OCI-LY3 (cell line): ENCODE measurements around the gene DARS2.
"Not testable (repeated sequence)": the region's sequence is repeated elsewhere in the genome, so short reads cannot be mapped to it uniquely, and the experiment has no call there.

Source experiments
- H2AFZ ChIP-seq: fragments of 200-600, 300-600 bp; shearing (Covaris generic); 2 replicates; pipeline ENCODE4 v1.6.0; 2014; ENCODE audit warnings: antibody characterized with exemption, low read depth, low read length
- H3K27ac ChIP-seq: fragments of 200-600, 300-600 bp; sonication (generic); 2 replicates; pipeline ENCODE4 v1.5.1; 2014; ENCODE audit warnings: mild to moderate bottlenecking, low read length, moderate library complexity, mixed read lengths
- H3K27me3 ChIP-seq: fragments of 200-600, 300-600 bp; sonication (generic); 2 replicates; pipeline ENCODE4 v1.6.1; 2014; ENCODE audit warnings: low read depth, low read length, mixed read lengths
- H3K36me3 ChIP-seq: fragments of 200-600, 300-600 bp; sonication (generic); replicated peaks from 2 replicates; pipeline ENCODE3; 2014; ENCODE audit warnings: low read depth, low read length, mixed read lengths
- H3K4me1 ChIP-seq: fragments of 300-600, 200-600 bp; sonication (generic); 2 replicates; pipeline ENCODE4 v1.6.1; 2014; ENCODE audit warnings: low read length, mixed read lengths
- H3K4me2 ChIP-seq: fragments of 200-600, 300-600 bp; sonication (generic); 2 replicates; pipeline ENCODE4 v1.6.1; 2014; ENCODE audit warnings: low read length, mixed read lengths
- H3K4me3 ChIP-seq: fragments of 300-600, 200-600 bp; sonication (generic); 2 replicates; pipeline ENCODE4 v1.5.1; 2014; ENCODE audit warnings: antibody characterized with exemption, mild to moderate bottlenecking, low read length, moderate library complexity
- H3K79me2 ChIP-seq: fragments of 300-600, 200-600 bp; shearing (Covaris generic); 2 replicates; pipeline ENCODE4 v1.6.1; 2014; ENCODE audit warnings: mild to moderate bottlenecking, low read length, mixed read lengths
- H3K9ac ChIP-seq: fragments of 300-600, 200-600 bp; shearing (Covaris generic); 2 replicates; pipeline ENCODE4 v1.6.0; 2014; ENCODE audit warnings: mild to moderate bottlenecking, low read length, moderate library complexity
- H3K9me3 ChIP-seq: fragments of 200-600, 300-600 bp; shearing (Covaris generic); 2 replicates; pipeline ENCODE4 v1.6.1; 2014; ENCODE audit warnings: low read length, mixed read lengths; ENCODE audit not compliant: insufficient read depth
- H4K20me1 ChIP-seq: fragments of 200-600, 300-600 bp; sonication (generic); 2 replicates; pipeline ENCODE4 v1.6.1; 2016; ENCODE audit warnings: low read length, mixed read lengths; ENCODE audit not compliant: insufficient read depth
- EZH2phosphoT487 ChIP-seq: fragments of 200-600 bp; shearing (Covaris generic); IDR thresholded peaks from 2 replicates; pipeline ENCODE4 v1.6.1; 2018; ENCODE audit warnings: antibody characterized with exemption, mixed run types, low read depth
- TF ChIP-seq, protein P1 (sequence below): fragments of 200-600, 300-600 bp; sonication (generic); IDR thresholded peaks from 2 replicates; pipeline ENCODE4 v1.5.1; 2014; ENCODE audit warnings: antibody characterized with exemption, low read length, low read depth

Gene DARS2

DNA sequence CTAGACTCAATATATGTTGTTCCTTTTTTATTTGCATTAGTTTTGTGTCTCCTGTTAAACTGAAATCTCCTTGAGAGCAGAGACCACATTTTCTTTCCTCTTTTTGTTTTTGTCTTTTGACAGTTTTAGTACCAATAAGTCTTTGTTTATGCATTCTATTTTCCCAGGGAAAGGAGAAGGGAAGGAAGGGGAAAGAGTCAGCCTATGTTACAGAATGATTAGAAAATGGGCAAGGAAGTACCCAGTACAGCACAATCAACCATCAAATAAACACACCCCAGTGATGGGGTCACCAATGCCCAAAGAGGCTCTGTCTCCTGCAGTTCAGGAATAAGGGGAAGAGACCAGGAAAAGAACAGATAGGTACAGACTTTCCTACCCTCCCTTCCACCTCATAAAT, 53.8 kb downstream of the DARS2 start:
- H3K79me2 ChIP-seq, result no peaks in the 10 kb centered on the region
- TF ChIP-seq, protein P1, sequence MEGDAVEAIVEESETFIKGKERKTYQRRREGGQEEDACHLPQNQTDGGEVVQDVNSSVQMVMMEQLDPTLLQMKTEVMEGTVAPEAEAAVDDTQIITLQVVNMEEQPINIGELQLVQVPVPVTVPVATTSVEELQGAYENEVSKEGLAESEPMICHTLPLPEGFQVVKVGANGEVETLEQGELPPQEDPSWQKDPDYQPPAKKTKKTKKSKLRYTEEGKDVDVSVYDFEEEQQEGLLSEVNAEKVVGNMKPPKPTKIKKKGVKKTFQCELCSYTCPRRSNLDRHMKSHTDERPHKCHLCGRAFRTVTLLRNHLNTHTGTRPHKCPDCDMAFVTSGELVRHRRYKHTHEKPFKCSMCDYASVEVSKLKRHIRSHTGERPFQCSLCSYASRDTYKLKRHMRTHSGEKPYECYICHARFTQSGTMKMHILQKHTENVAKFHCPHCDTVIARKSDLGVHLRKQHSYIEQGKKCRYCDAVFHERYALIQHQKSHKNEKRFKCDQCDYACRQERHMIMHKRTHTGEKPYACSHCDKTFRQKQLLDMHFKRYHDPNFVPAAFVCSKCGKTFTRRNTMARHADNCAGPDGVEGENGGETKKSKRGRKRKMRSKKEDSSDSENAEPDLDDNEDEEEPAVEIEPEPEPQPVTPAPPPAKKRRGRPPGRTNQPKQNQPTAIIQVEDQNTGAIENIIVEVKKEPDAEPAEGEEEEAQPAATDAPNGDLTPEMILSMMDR, result no peak
- no peak for TF ChIP-seq EZH2phosphoT487
- no peaks in the 10 kb centered on the region for H3K4me1 ChIP-seq
- no peak overlapping the region for H3K4me2 ChIP-seq
- H3K27me3 ChIP-seq, result no peaks in the 10 kb centered on the region
- no peaks in the 10 kb centered on the region for H4K20me1 ChIP-seq
- H3K9ac ChIP-seq, result no peak overlapping the region
- H3K9me3 ChIP-seq, result no peaks in the 10 kb centered on the region
- H3K36me3 ChIP-seq, result peaks cover 2% of the 10 kb centered on the region
- no peak overlapping the region for H2AFZ ChIP-seq
- H3K27ac ChIP-seq, result no peak overlapping the region
- no peak overlapping the region for H3K4me3 ChIP-seq

DNA sequence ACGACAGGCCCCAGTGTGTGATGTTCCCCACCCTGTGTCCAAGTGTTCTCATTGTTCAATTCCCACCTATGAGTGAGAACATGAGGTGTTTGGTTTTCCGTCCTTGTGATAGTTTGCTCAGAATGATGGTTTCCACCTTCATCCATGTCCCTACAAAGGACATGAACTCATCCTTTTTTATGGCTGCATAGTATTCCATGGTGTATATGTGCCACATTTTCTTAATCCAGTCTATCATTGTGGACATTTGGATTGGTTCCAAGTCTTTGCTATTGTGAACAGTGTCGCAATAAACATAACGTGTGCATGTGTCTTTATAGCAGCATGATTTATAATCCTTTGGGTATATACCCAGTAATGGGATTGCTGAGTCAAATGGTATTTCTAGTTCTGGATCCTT, 56.6 kb downstream of the DARS2 start:
- not testable (repeated sequence) for H3K79me2 ChIP-seq, H3K9ac ChIP-seq, H3K4me1 ChIP-seq, H3K36me3 ChIP-seq, H3K27me3 ChIP-seq, H4K20me1 ChIP-seq, H2AFZ ChIP-seq, H3K4me3 ChIP-seq, H3K27ac ChIP-seq, H3K9me3 ChIP-seq, H3K4me2 ChIP-seq

DNA sequence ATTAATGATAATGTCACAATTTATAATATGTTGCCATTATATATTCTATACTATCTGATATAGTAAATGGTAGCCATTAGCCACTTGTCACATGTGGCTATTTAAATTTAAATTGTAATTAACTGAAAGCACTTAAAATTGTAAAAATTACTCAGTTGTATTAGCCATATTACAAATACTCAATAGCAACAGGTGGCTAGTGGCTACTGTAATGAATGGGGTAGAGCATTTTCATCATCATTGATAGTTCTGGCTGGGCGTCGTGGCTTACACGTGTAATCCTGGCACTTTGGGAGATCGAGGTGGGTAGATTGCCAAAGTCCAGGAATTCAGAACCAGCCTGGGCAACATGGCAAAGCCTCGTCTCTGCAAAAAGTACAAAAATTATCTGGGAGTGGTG, 60.2 kb downstream of the DARS2 start:
- TF ChIP-seq, protein P1, result no peak
- TF ChIP-seq EZH2phosphoT487, result no peak
- H2AFZ ChIP-seq, result no peak overlapping the region
- no peak overlapping the region for H3K9ac ChIP-seq
- H3K4me1 ChIP-seq, result no peaks in the 10 kb centered on the region
- no peaks in the 10 kb centered on the region for H3K9me3 ChIP-seq
- H3K27me3 ChIP-seq, result no peaks in the 10 kb centered on the region
- H3K27ac ChIP-seq, result no peak overlapping the region
- H4K20me1 ChIP-seq, result no peaks in the 10 kb centered on the region
- H3K79me2 ChIP-seq, result no peaks in the 10 kb centered on the region
- no peak overlapping the region for H3K4me3 ChIP-seq
- no peak overlapping the region for H3K4me2 ChIP-seq
- peaks cover 7% of the 10 kb centered on the region for H3K36me3 ChIP-seq

DNA sequence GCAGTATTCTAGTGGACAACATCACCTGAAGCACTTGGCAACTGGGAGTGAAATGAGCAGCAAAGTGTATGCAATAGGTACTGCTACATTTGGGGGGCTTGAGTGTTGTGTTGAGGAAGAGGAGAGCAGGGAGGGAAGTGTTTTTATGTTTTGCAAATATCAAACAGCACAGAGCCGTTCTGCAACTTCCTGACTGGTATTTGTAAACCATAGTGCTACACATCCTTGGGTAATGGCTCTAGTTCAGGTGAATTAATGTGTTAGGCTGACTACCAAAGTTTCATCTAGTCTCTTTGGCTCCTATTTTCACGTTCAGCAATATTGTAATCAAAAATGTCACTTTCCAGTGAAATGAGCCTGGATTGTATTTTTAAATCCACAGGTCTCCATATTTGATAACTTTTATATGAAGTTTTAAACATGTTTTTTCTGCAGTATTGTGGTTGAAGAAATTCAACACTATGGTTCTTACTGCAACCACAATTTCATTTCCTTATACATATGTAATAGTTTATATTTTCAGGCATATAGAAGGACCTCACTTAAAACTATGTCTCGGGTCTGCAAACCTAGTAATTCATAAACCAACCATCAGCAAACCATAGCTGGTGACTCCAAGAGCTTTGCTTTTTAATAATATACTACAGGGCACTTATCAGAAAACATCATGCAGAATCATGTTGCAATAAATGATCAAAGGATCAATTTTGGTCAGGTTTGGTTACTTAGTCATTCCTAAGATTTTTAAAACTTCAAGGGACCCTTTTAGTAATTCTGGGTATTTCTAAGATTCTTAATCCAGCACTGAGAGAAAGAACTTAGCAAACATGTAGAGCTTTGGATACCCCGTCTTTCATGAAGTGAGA, 62.5 kb downstream of the DARS2 start:
- Histone ChIP-seq H3K36me3 (peaks cover 7% of the 10 kb centered on the region), H3K4me2 (no peak overlapping the region)

More for the DNA sequence above, 62.5 kb downstream of the DARS2 start:
- Histone ChIP-seq H3K27ac (no peak overlapping the region), H4K20me1 (no peaks in the 10 kb centered on the region), H3K9ac (no peak overlapping the region), H3K27me3 (no peaks in the 10 kb centered on the region), H3K9me3 (no peaks in the 10 kb centered on the region), H2AFZ (no peak overlapping the region), H3K4me3 (no peak overlapping the region), H3K79me2 (no peaks in the 10 kb centered on the region), H3K4me1 (no peaks in the 10 kb centered on the region)
- no peak for TF ChIP-seq EZH2phosphoT487
- TF ChIP-seq, protein P1, result no peak
